ENCODE data around the gene CD3E.

DNA sequence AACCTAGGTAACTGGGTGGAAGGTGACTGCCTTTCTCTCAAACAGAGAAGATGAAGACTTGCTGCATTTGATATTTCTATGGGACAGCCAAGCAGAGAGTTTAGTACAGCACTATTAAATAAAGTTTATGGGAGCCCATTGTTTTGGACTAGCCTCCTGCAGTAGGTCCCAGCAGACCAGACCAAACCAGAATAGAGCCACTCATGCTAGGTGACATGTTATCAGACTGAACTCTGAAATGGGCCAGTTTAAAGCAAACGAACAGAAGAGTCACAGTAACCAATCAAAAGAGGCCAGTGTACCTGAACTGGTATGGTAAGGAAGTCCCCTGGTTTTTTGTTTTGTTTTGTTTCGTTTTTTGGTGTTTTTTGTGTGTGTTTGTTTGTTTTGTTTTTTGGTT, 32.5 kb upstream of the CD3E start:
- TF ChIP-seq ZNF564 (CRISPR knock-in tag; IDR thresholded peaks at IDR 0.05) (no peak), ELF4 (CRISPR knock-in tag; IDR thresholded peaks at IDR 0.05; ENCODE audit: borderline replicate concordance) (no peak), TAF1 (CRISPR knock-in tag; IDR thresholded peaks at IDR 0.05) (no peak), ZNF432 (CRISPR knock-in tag; IDR thresholded peaks at IDR 0.05; ENCODE audit: borderline replicate concordance) (no peak), FOXK2 (IDR thresholded peaks at IDR 0.05) (no peak), LCORL (IDR thresholded peaks at IDR 0.05) (no peak), LCORL (CRISPR knock-in tag; IDR thresholded peaks at IDR 0.05) (no peak), PCBP2 (optimal IDR thresholded peaks at IDR 0.05; ENCODE audit: low read depth, low read length, poor library complexity, severe bottlenecking) (no peak)
- TF ChIP-seq, protein P1, sequence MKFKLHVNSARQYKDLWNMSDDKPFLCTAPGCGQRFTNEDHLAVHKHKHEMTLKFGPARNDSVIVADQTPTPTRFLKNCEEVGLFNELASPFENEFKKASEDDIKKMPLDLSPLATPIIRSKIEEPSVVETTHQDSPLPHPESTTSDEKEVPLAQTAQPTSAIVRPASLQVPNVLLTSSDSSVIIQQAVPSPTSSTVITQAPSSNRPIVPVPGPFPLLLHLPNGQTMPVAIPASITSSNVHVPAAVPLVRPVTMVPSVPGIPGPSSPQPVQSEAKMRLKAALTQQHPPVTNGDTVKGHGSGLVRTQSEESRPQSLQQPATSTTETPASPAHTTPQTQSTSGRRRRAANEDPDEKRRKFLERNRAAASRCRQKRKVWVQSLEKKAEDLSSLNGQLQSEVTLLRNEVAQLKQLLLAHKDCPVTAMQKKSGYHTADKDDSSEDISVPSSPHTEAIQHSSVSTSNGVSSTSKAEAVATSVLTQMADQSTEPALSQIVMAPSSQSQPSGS (CRISPR knock-in tag; IDR thresholded peaks at IDR 0.05), result no peak
